ENCODE results near the gene TCF7L1. TPM values are rescaled to one million over a fixed set of nuclear protein-coding genes. Genes with fewer than 3 reads are reported as not detected.

TCF7L1 gene
- total RNA-seq, 4 donors from 2014 or later, result 0.29 to 4.0 (median 1.3) TPM

DNA sequence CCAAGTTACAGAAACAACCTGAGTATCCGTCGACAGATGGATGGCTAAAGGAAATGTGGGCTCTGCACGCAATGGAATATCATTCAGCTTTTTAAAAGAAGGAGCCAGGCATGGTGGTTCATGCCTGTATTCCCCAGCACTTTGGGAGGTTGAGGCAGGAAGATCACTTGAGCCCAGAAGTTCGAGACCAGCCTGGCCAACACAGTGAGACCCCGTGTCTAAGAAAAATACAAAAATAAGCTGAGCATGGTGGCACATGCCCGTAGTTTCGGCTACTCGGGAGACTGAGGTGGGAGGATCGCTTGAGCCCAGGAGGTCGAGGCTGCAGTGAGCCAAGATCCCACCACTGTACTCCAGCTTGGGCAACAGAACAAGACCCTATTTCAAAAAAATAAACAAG lies 34.3 kb downstream of the TCF7L1 start:
- peaks cover 0 to 26% (median 10%) of the 10 kb centered on the region in 3 donors for H3K4me1 ChIP-seq
- H3K9me3 ChIP-seq, result no peaks in the 10 kb centered on the region
- whole genome bisulfite sequencing, 2 donors, result 91 to 100% methylated on average over 8 to 10 of the region's 10 CpGs
- no peaks in the 10 kb centered on the region for H3K27me3 ChIP-seq
- no peaks in the 10 kb centered on the region for H3K36me3 ChIP-seq
- no peak for TF ChIP-seq POLR2A (IDR thresholded peaks at IDR 0.05)
- TF ChIP-seq, protein P1, sequence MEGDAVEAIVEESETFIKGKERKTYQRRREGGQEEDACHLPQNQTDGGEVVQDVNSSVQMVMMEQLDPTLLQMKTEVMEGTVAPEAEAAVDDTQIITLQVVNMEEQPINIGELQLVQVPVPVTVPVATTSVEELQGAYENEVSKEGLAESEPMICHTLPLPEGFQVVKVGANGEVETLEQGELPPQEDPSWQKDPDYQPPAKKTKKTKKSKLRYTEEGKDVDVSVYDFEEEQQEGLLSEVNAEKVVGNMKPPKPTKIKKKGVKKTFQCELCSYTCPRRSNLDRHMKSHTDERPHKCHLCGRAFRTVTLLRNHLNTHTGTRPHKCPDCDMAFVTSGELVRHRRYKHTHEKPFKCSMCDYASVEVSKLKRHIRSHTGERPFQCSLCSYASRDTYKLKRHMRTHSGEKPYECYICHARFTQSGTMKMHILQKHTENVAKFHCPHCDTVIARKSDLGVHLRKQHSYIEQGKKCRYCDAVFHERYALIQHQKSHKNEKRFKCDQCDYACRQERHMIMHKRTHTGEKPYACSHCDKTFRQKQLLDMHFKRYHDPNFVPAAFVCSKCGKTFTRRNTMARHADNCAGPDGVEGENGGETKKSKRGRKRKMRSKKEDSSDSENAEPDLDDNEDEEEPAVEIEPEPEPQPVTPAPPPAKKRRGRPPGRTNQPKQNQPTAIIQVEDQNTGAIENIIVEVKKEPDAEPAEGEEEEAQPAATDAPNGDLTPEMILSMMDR (IDR thresholded peaks at IDR 0.05), result no peak
- H3K4me3 ChIP-seq, result no peak overlapping the region
- no peak overlapping the region for H3K27ac ChIP-seq
- DNase-seq, result no peak
- intact Hi-C loops (cut with DNase I), result no loop called here

DNA sequence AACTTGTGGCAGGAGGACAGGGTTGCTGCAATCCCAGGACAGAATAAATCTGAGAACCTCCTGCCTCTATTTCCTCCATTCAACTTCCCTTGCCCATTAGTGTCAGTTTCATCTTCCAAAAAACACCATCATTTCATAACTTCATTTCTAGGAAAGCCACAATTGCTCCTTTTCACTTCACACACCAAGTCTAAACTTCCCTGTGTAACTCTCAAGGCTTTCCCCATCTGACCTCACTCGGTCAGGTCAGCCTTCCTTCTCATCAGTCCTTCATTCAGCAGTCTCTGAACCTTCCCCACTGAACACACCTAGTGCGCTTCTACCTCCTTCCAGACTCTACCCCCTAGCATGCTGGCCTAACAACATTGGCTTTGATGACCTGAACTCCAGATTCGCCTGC lies 35.8 kb downstream of the TCF7L1 start:
- no peak for DNase-seq
- no peaks in the 10 kb centered on the region for H3K27me3 ChIP-seq
- H3K27ac ChIP-seq, result no peak overlapping the region
- TF ChIP-seq, protein P1 (IDR thresholded peaks at IDR 0.05), result no peak
- TF ChIP-seq POLR2A (IDR thresholded peaks at IDR 0.05), result no peak
- WGBS, 2 donors, result 89 to 93% methylated on average over 3 of the region's 3 CpGs
- H3K4me1 ChIP-seq, result peaks cover 0 to 12% (median 4%) of the 10 kb centered on the region in 3 donors
- intact Hi-C loops (cut with DNase I), result no loop called here
- H3K36me3 ChIP-seq, result no peaks in the 10 kb centered on the region
- no peak overlapping the region for H3K4me3 ChIP-seq
- no peaks in the 10 kb centered on the region for H3K9me3 ChIP-seq

DNA sequence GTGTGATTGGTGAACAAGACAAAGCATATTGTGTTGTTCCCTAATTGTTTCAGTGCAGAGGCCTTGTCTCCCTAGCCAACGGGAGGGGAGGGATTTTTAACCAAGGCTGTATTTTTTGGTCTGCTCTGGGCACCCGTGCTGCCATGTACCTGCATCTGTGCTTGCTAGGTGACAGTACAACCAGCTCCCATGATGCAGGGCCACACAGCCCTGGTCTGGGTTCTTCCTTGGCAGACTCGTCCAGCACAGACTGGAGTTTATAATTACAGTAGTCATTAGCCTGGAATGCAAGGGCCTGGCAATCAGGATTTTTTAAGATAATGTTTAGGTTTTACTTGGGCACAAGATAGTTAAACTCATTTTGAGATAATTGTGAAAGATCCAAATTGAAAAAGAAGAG lies 36.4 kb downstream of the TCF7L1 start:
- Histone ChIP-seq H3K4me1 (peaks cover 0 to 8% (median 4%) of the 10 kb centered on the region in 3 donors), H3K27me3 (no peaks in the 10 kb centered on the region), H3K36me3 (no peaks in the 10 kb centered on the region), H3K27ac (no peak overlapping the region), H3K9me3 (no peaks in the 10 kb centered on the region), H3K4me3 (no peak overlapping the region)
- 60 to 86% methylated on average over 3 of the region's 3 CpGs for WGBS, 2 donors
- no peak for DNase-seq
- intact Hi-C loops (cut with DNase I), result no loop called here
- TF ChIP-seq, protein P1 (IDR thresholded peaks at IDR 0.05), result no peak
- TF ChIP-seq POLR2A (IDR thresholded peaks at IDR 0.05), result no peak

DNA sequence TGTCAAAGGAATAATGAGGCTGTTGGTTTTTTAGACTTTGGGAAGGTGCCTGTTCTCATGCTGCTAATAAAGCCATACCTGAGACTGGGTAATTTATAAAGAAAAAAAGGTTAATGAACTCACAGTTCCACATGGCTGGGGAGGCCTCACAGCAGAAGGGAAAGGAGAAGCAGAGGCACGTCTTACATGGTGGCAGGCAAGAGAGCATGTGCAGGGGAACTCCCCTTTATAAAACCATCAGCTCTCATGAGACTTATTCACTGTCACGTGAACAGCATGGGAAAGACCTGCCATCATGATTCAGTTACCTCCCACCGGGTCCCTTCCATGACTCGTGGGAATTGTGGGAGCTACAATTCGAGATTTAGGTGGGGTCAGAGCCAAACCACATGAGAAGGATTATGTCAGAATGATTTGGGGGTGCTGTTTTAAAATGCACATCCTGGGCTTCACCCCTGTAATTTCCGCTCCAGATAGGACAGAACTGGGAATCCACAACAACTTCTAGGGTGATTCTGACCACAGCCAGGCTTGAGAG lies 37.8 kb downstream of the TCF7L1 start:
- H3K9me3 ChIP-seq, result no peaks in the 10 kb centered on the region
- H3K27me3 ChIP-seq, result no peaks in the 10 kb centered on the region
- H3K27ac ChIP-seq, result no peak overlapping the region
- peaks cover 0 to 13% (median 2%) of the 10 kb centered on the region in 3 donors for H3K4me1 ChIP-seq
- no peak for DNase-seq
- H3K4me3 ChIP-seq, result no peak overlapping the region
- WGBS, 2 donors, result 54 to 69% methylated on average over 6 of the region's 6 CpGs
- no peaks in the 10 kb centered on the region for H3K36me3 ChIP-seq
- intact Hi-C loops (cut with DNase I), result no loop called here
- TF ChIP-seq, protein P1 (IDR thresholded peaks at IDR 0.05), result no peak
- no peak for TF ChIP-seq POLR2A (IDR thresholded peaks at IDR 0.05)

DNA sequence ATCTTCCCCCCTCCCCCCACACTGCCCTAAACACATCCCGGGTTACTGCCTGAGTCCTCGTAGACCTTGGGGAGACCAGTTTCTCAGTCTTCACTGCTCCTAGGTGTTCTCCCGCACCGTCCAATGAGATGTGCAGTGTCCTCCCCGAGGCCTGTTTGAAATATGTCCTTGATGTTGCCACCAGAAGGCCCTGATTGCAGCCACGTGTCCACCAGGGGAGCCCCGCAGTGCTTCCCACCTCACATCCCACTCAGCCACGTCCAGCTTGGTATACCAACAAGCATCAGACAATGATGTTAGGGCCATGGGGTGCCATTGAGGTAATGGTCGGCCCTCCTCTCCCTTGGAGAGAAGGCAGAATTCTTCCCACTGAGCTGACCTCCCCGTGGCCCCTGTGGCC lies 38.7 kb downstream of the TCF7L1 start:
- no peak for DNase-seq
- TF ChIP-seq, protein P1 (IDR thresholded peaks at IDR 0.05), result no peak
- no peak for TF ChIP-seq POLR2A (IDR thresholded peaks at IDR 0.05)
- Histone ChIP-seq H3K27ac (no peak overlapping the region), H3K4me1 (peaks cover 0 to 19% (median 2%) of the 10 kb centered on the region in 3 donors), H3K9me3 (no peaks in the 10 kb centered on the region), H3K4me3 (no peak overlapping the region), H3K36me3 (no peaks in the 10 kb centered on the region), H3K27me3 (no peaks in the 10 kb centered on the region)
- 91 to 94% methylated on average over 10 of the region's 10 CpGs for WGBS, 2 donors
- intact Hi-C loops (cut with DNase I), result no loop called here

Data from esophagus squamous epithelium (tissue), 5 donors.